Aorta (tissue), 5 donors: Measurements from ENCODE around the gene GORASP1. TPM values are rescaled to one million over a fixed set of nuclear protein-coding genes. Genes with fewer than 3 reads are reported as not detected.
A peak's percentile ranks its signal among the peaks of the same experiment; 100 is the strongest.

Source experiments
- ATAC-seq: fragments of 200-7000 bp; cut with Tn5 transposase; one replicate; pipeline ENCODE4 v1.9.1; 2022; ENCODE audit warnings: moderate library complexity; ENCODE audit not compliant: low FRiP score
- DNase-seq, 2 donors: peaks; one replicate each; pipeline ENCODE4 v3.0.0-alpha.2; 2020
- H3K27ac ChIP-seq, 2 donors: one replicate each; pipeline ENCODE4 v1.5.1; 2013; ENCODE audit warnings: low read length in 2 of 2, mild to moderate bottlenecking in 2 of 2, moderate library complexity in 2 of 2, control low read depth in 1 of 2, inconsistent platforms in 1 of 2, low read depth in 1 of 2
- H3K27me3 ChIP-seq, 2 donors: one replicate each; pipeline ENCODE4 v1.6.1; 2013; ENCODE audit warnings: control low read depth in 1 of 2, low read length in 1 of 2, mild to moderate bottlenecking in 1 of 2, moderate library complexity in 1 of 2; ENCODE audit not compliant: insufficient read depth in 2 of 2, control insufficient read depth in 1 of 2
- H3K36me3 ChIP-seq, 2 donors: one replicate each; pipeline ENCODE4 v1.6.1; 2013; ENCODE audit warnings: control low read depth in 1 of 2, low read length in 1 of 2, mild to moderate bottlenecking in 1 of 2; ENCODE audit not compliant: insufficient read depth in 2 of 2, control insufficient read depth in 1 of 2
- H3K4me1 ChIP-seq, 2 donors: one replicate each; pipeline ENCODE4 v1.6.1; 2013; ENCODE audit warnings: low read length in 2 of 2, control low read depth in 1 of 2, mild to moderate bottlenecking in 1 of 2, moderate library complexity in 1 of 2; ENCODE audit not compliant: insufficient read depth in 2 of 2, control insufficient read depth in 1 of 2
- H3K4me3 ChIP-seq, 2 donors: one replicate each; pipeline ENCODE4 v1.5.1; 2013; ENCODE audit warnings: low read length in 2 of 2, control low read depth in 1 of 2, mild to moderate bottlenecking in 1 of 2
- H3K9me3 ChIP-seq: one replicate; pipeline ENCODE4 v1.6.1; 2013; ENCODE audit warnings: mild to moderate bottlenecking, low read length; ENCODE audit not compliant: control insufficient read depth
- WGBS, 2 donors: extraction: QIAGEN DNeasy Blood & Tissue Kit; methylation state at CpG; one replicate each; pipeline ENCODE4 v1.1.7; 2013; 5-methylcytosine and 5-hydroxymethylcytosine counted together
- intact Hi-C, 2 donors: fragments of 100-400 bp; cut with DNase I; formaldehyde crosslinking; loops; one replicate each; pipeline versions ENCODE4 v1.14.2 to v1.15.0; 2022
- polyA plus RNA-seq, 2 donors: library from polyadenylated mRNA; stranded (reverse); fragments of 200-250 nt; gene quantifications; one replicate each; pipeline ENCODE4 v1.2.3, GENCODE V29; 2013
- total RNA-seq, 2 donors: library from RNA; stranded (reverse); fragmentation: NEBNext Ultra II Directional; extraction: Animal tissue kit (Norgen Biotek cat#: 25700); gene quantifications; one replicate each; pipeline ENCODE4 v1.2.1, GENCODE V29; 2021
- donor health status: healthy with polysubstance abuse.
- donor health status: Bipolar disorder and iron deficiency.
- donor health status: DM: no; HTN: no; CAD: no.
- donor health status: DM: no; HTN: no; CAD: no.
- donor health status: DM: yes; HTN: yes; CAD: no.

GORASP1 gene
- total and polyA plus RNA-seq, 4 donors: 14.7 to 66.3 (median 57.2) TPM

- H3K4me1 ChIP-seq: no peaks in the 10 kb centered on the region
- H3K27ac ChIP-seq: no peak overlapping the region
- H3K9me3 ChIP-seq: no peaks in the 10 kb centered on the region
- H3K36me3 ChIP-seq: no peaks in the 10 kb centered on the region
- H3K27me3 ChIP-seq: no peaks in the 10 kb centered on the region
- no peak overlapping the region for H3K4me3 ChIP-seq
- intact Hi-C loops: loop anchor here (5.0 to 10.0 kb wide), 5 partner anchors 77 to 280 kb away; partner anchors contain the start of gene SLC25A38 (in 2 of the 2)
- ATAC-seq (no peak), DNase-seq (no peak)
- WGBS, 2 donors: 89 to 94% methylated on average over 7 of the region's 7 CpGs
These were observed 2.3 kb downstream of the GORASP1 start for GRCh38 chr3:39104961-39105686.

GRCh38 chr3:39103791-39104552, 3.5 kb downstream of the GORASP1 start:
- DNase-seq (no peak), ATAC-seq (no peak)
- H3K4me3 ChIP-seq: no peak overlapping the region
- H3K27me3 ChIP-seq: no peaks in the 10 kb centered on the region
- WGBS, 2 donors: 84 to 86% methylated on average over 6 of the region's 6 CpGs
- H3K4me1 ChIP-seq: no peaks in the 10 kb centered on the region
- peaks cover 0 to 2% of the 10 kb centered on the region in 2 donors for H3K36me3 ChIP-seq
- no peaks in the 10 kb centered on the region for H3K9me3 ChIP-seq
- intact Hi-C loops: loop anchor here in 1 of 2 donors (5.0 to 10.0 kb wide), 2 partner anchors 188 to 281 kb away; partner anchors contain the start of gene SLC25A38
- no peak overlapping the region for H3K27ac ChIP-seq

- no peaks in the 10 kb centered on the region for H3K9me3 ChIP-seq
- H3K4me1 ChIP-seq: no peaks in the 10 kb centered on the region
- ATAC-seq (no peak), DNase-seq (no peak)
- no peak overlapping the region for H3K4me3 ChIP-seq
- intact Hi-C loops: loop anchor here in 1 of 2 donors (5.0 to 10.0 kb wide), 2 partner anchors 189 to 281 kb away; partner anchors contain the start of gene SLC25A38
- H3K36me3 ChIP-seq: peaks cover 0 to 6% of the 10 kb centered on the region in 2 donors
- 69 to 73% methylated on average over 4 of the region's 4 CpGs for WGBS, 2 donors
- H3K27ac ChIP-seq: no peak overlapping the region
- H3K27me3 ChIP-seq: no peaks in the 10 kb centered on the region
These were observed 4.1 kb downstream of the GORASP1 start for GRCh38 chr3:39103324-39103693.

- DNase-seq: no peak
- Histone ChIP-seq H3K4me3 (no peak overlapping the region), H3K27ac (no peak overlapping the region), H3K4me1 (no peaks in the 10 kb centered on the region), H3K36me3 (peaks cover 0 to 9% of the 10 kb centered on the region in 2 donors), H3K27me3 (no peaks in the 10 kb centered on the region), H3K9me3 (no peaks in the 10 kb centered on the region)
- 92 to 94% methylated on average over 8 of the region's 8 CpGs for WGBS, 2 donors
- ATAC-seq: no peak
- intact Hi-C loops: loop anchor here in 1 of 2 donors (5.0 to 10.0 kb wide), 2 partner anchors 190 to 282 kb away; partner anchors contain the start of gene SLC25A38
These were observed 4.7 kb downstream of the GORASP1 start for GRCh38 chr3:39102504-39103323.

GRCh38 chr3:39101022-39101689, 6.3 kb downstream of the GORASP1 start:
- H3K4me1 ChIP-seq: no peaks in the 10 kb centered on the region
- DNase-seq (no peak), ATAC-seq (peak; percentile 38)
- no peaks in the 10 kb centered on the region for H3K9me3 ChIP-seq
- peaks cover 0 to 9% of the 10 kb centered on the region in 2 donors for H3K36me3 ChIP-seq
- H3K27me3 ChIP-seq: no peaks in the 10 kb centered on the region
- 80 to 85% methylated on average over 5 of the region's 5 CpGs for whole genome bisulfite sequencing, 2 donors
- intact Hi-C loops: loop anchor here in 1 of 2 donors (5.0 to 10.0 kb wide), 2 partner anchors 191 to 284 kb away; partner anchors contain the start of gene SLC25A38
- no peak overlapping the region for H3K27ac ChIP-seq
- H3K4me3 ChIP-seq: no peak overlapping the region

GRCh38 chr3:39100500-39100886, 6.9 kb downstream of the GORASP1 start:
- Histone ChIP-seq H3K27ac (no peak overlapping the region), H3K4me1 (no peaks in the 10 kb centered on the region), H3K4me3 (no peak overlapping the region), H3K36me3 (peaks cover 0 to 9% of the 10 kb centered on the region in 2 donors), H3K27me3 (no peaks in the 10 kb centered on the region), H3K9me3 (no peaks in the 10 kb centered on the region)
- no peak for ATAC-seq
- intact Hi-C loops: loop anchor here in 1 of 2 donors (5.0 to 10.0 kb wide), 2 partner anchors 192 to 284 kb away; partner anchors contain the start of gene SLC25A38
- whole genome bisulfite sequencing, 2 donors: 83 to 84% methylated on average over 9 of the region's 9 CpGs
- DNase-seq: no peak

GRCh38 chr3:39099738-39100499, 7.5 kb downstream of the GORASP1 start:
- H3K9me3 ChIP-seq: no peaks in the 10 kb centered on the region
- 95% methylated on average over 2 of the region's 2 CpGs for WGBS, 2 donors
- no peaks in the 10 kb centered on the region for H3K27me3 ChIP-seq
- no peak overlapping the region for H3K27ac ChIP-seq
- H3K4me1 ChIP-seq: no peaks in the 10 kb centered on the region
- intact Hi-C loops: loop anchor here in 1 of 2 donors (5.0 to 10.0 kb wide), 2 partner anchors 192 to 285 kb away; partner anchors contain the start of gene SLC25A38
- DNase-seq (no peak), ATAC-seq (no peak)
- peaks cover 0 to 9% of the 10 kb centered on the region in 2 donors for H3K36me3 ChIP-seq
- H3K4me3 ChIP-seq: no peak overlapping the region
